Vagina (tissue), 2 donors: ENCODE results near the gene RORC.

Experiments
- CTCF ChIP-seq, 3 experiments: fragments of 450-650 bp in 2 of 3; fragments of 200-600 bp in 1 of 3; sonication (generic) in 1 of 3; IDR thresholded peaks; one replicate each; pipeline ENCODE4 v1.5.1; 2017 to 2019; ENCODE audit warnings: antibody characterized with exemption in 3 of 3, mild to moderate bottlenecking in 2 of 3, moderate library complexity in 2 of 3
- POLR2A ChIP-seq, 2 donors: fragments of 450-650 bp; IDR thresholded peaks; one replicate each; pipeline ENCODE4 v1.6.1; 2017; ENCODE audit warnings: antibody characterized with exemption in 2 of 2, mild to moderate bottlenecking in 2 of 2, moderate library complexity in 2 of 2
- POLR2AphosphoS5 ChIP-seq, 2 donors: sonication (generic); formaldehyde crosslinking; IDR thresholded peaks; one replicate each; pipeline ENCODE4 v1.9.0; 2017; ENCODE audit warnings: antibody characterized with exemption in 2 of 2, mild to moderate bottlenecking in 2 of 2, low read depth in 1 of 2; ENCODE audit not compliant: insufficient read depth in 1 of 2

GRCh38 chr1:151837197-151837596 is 5.6 kb upstream of the RORC start:
- TF ChIP-seq CTCF (IDR thresholded peaks at IDR 0.05) (no peak), POLR2AphosphoS5 (IDR thresholded peaks at IDR 0.05; ENCODE audit: insufficient read depth in 1 of 2, low read depth in 1 of 2) (no peak), POLR2A (IDR thresholded peaks at IDR 0.05) (no peak)
